Measurements from ENCODE around the gene RBMS3.
"Not testable (repeated sequence)": the region's sequence is repeated elsewhere in the genome, so short reads cannot be mapped to it uniquely, and the experiment has no call there.

The RBMS3 gene

DNA sequence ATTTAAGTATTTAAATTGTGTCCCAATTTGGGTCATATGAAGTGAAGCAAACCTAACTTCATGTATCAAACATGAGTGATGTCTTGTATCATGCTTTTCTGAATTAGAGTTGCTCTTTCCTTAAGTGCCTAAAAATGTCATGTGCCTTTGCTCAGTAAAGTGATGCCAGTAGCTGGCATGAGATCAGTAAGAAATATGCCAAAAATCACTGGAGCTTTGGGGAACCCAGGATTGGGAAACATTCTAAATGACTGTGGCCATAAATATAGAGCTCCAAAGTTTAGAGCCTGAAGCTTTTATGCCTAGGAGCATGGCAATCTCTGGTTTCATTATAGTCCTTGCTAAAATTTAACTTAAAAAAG is 33.8 kb downstream of the RBMS3 start:
- no peaks in the 10 kb centered on the region for H3K4me1 ChIP-seq (ENCODE audit: control insufficient read depth, insufficient read depth, low read length)

DNA sequence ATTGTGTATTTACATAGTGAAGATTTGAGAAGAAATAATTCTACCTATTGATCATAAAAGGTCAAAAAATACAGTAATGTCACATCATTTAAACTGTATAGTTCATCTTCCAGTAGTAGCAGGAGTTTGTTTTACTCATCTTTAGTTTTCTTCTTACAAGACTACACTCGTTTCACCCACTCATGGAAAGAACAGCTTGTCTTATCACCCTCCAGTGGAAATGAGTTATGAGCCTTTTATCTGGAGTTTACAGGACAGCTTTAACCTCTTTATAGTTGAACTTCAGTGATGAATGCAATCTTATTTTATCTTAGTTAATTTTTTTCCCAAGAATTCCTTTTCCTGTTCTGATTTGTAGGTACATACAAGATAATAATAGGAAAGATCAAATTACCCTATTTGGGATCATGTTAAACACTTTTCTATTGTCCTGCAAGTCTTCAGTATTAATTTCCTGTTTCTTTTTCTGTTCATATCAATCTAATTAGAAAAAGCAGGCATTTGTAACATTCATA is 36.8 kb downstream of the RBMS3 start:
- H3K27me3 ChIP-seq (ENCODE audit: control insufficient read depth, insufficient read depth, low read length): no peaks in the 10 kb centered on the region
- no peak overlapping the region for H3K4me3 ChIP-seq (ENCODE audit: low read length)
- H3K4me1 ChIP-seq (ENCODE audit: control insufficient read depth, insufficient read depth, low read length): no peaks in the 10 kb centered on the region
- no peak overlapping the region for H3K9ac ChIP-seq (ENCODE audit: low read length)
- no peaks in the 10 kb centered on the region for H3K9me3 ChIP-seq (ENCODE audit: control insufficient read depth, low read length)
- no peaks in the 10 kb centered on the region for H3K36me3 ChIP-seq (ENCODE audit: control insufficient read depth, insufficient read depth, low read length)

More for the DNA sequence above, 33.8 kb downstream of the RBMS3 start:
- Histone ChIP-seq H3K9ac (ENCODE audit: low read length) (no peak overlapping the region), H3K27me3 (ENCODE audit: control insufficient read depth, insufficient read depth, low read length) (no peaks in the 10 kb centered on the region), H3K4me3 (ENCODE audit: low read length) (no peak overlapping the region), H3K36me3 (ENCODE audit: control insufficient read depth, insufficient read depth, low read length) (no peaks in the 10 kb centered on the region), H3K9me3 (ENCODE audit: control insufficient read depth, low read length) (no peaks in the 10 kb centered on the region)

DNA sequence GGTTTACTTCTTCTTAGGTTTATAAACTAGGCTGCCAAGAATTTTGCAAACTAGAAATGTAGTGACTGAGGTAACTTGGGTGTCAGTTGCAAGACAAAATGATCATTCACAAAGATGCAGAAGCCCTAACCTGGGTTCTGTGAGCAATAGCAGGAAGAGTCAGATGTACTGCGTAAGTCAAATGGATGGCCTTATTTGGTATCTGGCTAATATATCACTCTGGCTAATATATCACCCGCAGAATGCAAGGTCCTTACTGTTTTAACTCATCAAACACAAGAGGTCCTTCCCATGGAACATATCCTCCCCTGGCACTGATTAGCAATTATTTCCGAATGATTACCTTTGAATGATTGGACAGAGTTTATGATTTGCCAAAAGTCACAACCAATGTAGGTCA is 37.4 kb downstream of the RBMS3 start:
- Histone ChIP-seq H3K9me3 (ENCODE audit: control insufficient read depth, low read length) (no peaks in the 10 kb centered on the region), H3K9ac (ENCODE audit: low read length) (no peak overlapping the region), H3K27me3 (ENCODE audit: control insufficient read depth, insufficient read depth, low read length) (no peaks in the 10 kb centered on the region), H3K4me1 (ENCODE audit: control insufficient read depth, insufficient read depth, low read length) (no peaks in the 10 kb centered on the region), H3K4me3 (ENCODE audit: low read length) (no peak overlapping the region), H3K36me3 (ENCODE audit: control insufficient read depth, insufficient read depth, low read length) (no peaks in the 10 kb centered on the region)

DNA sequence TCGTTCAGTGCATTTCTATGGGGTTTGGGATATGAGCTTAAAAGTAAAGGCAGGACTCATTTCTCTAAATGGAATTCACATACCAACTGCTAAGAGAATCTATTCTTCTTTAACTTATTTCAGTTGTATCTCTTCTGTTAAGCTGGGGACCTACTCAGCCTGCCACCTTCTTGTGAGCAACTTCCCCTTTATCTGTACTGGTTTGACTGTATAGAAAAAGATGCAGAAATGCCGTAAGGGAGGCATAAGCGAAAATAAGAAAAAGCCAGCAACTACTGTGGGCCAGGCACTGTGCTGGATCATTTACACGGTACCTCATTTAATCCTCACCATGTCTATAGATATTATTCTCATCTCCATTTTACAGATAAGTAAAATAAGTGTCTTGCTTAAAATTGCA is 38.4 kb downstream of the RBMS3 start:
- Histone ChIP-seq H3K36me3 (ENCODE audit: control insufficient read depth, insufficient read depth, low read length) (no peaks in the 10 kb centered on the region), H3K4me3 (ENCODE audit: low read length) (no peak overlapping the region), H3K4me1 (ENCODE audit: control insufficient read depth, insufficient read depth, low read length) (no peaks in the 10 kb centered on the region), H3K9ac (ENCODE audit: low read length) (no peak overlapping the region), H3K27me3 (ENCODE audit: control insufficient read depth, insufficient read depth, low read length) (no peaks in the 10 kb centered on the region), H3K9me3 (ENCODE audit: control insufficient read depth, low read length) (no peaks in the 10 kb centered on the region)

DNA sequence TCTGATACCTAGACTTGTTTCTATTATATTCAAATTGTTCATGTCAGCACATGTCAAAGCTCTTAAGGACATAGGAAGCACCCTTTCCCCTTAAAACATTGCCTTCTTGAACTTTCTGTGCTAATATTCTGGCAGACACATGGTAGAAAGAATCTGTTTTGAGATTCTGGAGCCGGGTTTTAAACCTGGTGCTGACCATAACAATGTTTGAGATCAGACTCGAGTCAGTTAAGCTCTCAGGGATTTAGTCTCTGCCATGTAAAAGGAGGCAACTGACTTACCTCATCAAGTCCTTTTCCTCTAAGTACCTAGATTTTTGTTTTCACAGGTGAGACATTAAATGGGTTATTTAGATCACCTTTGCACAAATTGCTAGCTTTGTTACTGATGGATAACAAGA is 38.9 kb downstream of the RBMS3 start:
- Histone ChIP-seq H3K9me3 (ENCODE audit: control insufficient read depth, low read length) (no peaks in the 10 kb centered on the region), H3K9ac (ENCODE audit: low read length) (no peak overlapping the region), H3K4me1 (ENCODE audit: control insufficient read depth, insufficient read depth, low read length) (no peaks in the 10 kb centered on the region), H3K36me3 (ENCODE audit: control insufficient read depth, insufficient read depth, low read length) (no peaks in the 10 kb centered on the region), H3K4me3 (ENCODE audit: low read length) (no peak overlapping the region), H3K27me3 (ENCODE audit: control insufficient read depth, insufficient read depth, low read length) (no peaks in the 10 kb centered on the region)

DNA sequence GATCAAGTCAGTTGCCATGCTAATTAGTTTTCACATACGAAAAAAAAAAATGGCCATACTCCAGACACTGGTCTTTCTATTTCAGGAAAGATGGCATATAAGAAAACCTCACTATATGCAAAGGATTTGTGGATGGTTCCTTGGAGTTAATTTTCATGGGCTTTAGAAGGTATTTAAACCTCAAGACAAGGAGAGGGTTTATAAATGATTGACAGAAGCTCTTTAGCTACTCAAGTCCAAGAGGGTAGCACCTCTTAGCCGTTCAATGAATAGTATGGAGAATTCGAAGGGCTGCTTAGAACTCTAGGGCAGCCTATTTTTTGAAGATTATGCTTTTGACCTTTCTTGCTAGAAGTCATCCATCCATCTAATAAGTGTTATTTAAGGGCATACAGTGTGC is 41.7 kb downstream of the RBMS3 start:
- H3K4me3 ChIP-seq (ENCODE audit: low read length): no peak overlapping the region
- H3K9ac ChIP-seq (ENCODE audit: low read length): no peak overlapping the region
- H3K27me3 ChIP-seq (ENCODE audit: control insufficient read depth, insufficient read depth, low read length): no peaks in the 10 kb centered on the region
- no peaks in the 10 kb centered on the region for H3K4me1 ChIP-seq (ENCODE audit: control insufficient read depth, insufficient read depth, low read length)
- no peaks in the 10 kb centered on the region for H3K9me3 ChIP-seq (ENCODE audit: control insufficient read depth, low read length)
- no peaks in the 10 kb centered on the region for H3K36me3 ChIP-seq (ENCODE audit: control insufficient read depth, insufficient read depth, low read length)

DNA sequence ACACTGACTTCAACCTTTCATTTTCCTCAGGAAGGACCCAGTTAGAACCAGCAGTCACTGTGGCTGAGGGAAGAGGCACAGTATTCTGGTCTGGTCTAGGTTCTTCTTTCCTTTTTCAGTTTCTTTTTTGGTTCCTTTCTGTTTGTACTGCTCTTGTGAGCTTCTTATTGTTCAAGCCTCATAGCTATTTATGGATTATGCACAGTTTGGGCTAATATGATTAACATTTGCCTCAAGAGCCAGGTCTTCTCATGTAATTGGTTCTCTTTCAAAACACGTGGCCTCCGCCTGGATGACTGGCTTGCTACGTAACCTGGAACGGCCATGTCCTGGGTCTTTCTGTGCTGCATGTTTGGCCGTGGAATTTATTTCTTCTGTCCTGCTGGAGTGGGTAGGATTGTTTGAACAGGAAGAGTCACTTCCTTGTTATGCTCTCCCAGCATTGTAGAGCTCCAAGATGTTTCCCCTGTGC is 43.3 kb downstream of the RBMS3 start:
- Histone ChIP-seq H3K4me3 (ENCODE audit: low read length) (no peak overlapping the region), H3K27me3 (ENCODE audit: control insufficient read depth, insufficient read depth, low read length) (no peaks in the 10 kb centered on the region), H3K36me3 (ENCODE audit: control insufficient read depth, insufficient read depth, low read length) (no peaks in the 10 kb centered on the region), H3K9me3 (ENCODE audit: control insufficient read depth, low read length) (no peaks in the 10 kb centered on the region), H3K4me1 (ENCODE audit: control insufficient read depth, insufficient read depth, low read length) (no peaks in the 10 kb centered on the region), H3K9ac (ENCODE audit: low read length) (no peak overlapping the region)

DNA sequence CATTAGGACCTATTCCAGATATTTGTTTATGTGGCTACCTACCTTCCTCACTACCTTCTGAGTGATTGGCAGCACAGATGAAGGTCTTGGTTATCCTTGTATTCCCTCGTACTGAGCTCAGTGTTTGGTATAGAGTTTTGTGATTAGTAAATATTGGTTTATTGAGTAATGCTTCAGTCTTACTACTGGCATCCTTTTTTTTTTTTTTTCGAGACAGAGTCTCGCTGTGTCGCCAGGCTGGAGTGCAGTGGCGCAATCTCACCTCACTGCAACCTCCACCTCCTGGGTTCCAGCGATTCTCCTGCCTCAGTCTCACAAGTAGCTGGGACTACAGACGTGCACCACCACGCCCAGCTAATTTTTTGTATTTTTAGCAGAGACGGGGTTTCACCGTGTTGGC is 45.7 kb downstream of the RBMS3 start:
- H3K4me3 ChIP-seq (ENCODE audit: low read length); H3K27me3 ChIP-seq (ENCODE audit: control insufficient read depth, insufficient read depth, low read length); H3K9me3 ChIP-seq (ENCODE audit: control insufficient read depth, low read length); H3K9ac ChIP-seq (ENCODE audit: low read length); H3K36me3 ChIP-seq (ENCODE audit: control insufficient read depth, insufficient read depth, low read length); H3K4me1 ChIP-seq (ENCODE audit: control insufficient read depth, insufficient read depth, low read length): not testable (repeated sequence)

DNA sequence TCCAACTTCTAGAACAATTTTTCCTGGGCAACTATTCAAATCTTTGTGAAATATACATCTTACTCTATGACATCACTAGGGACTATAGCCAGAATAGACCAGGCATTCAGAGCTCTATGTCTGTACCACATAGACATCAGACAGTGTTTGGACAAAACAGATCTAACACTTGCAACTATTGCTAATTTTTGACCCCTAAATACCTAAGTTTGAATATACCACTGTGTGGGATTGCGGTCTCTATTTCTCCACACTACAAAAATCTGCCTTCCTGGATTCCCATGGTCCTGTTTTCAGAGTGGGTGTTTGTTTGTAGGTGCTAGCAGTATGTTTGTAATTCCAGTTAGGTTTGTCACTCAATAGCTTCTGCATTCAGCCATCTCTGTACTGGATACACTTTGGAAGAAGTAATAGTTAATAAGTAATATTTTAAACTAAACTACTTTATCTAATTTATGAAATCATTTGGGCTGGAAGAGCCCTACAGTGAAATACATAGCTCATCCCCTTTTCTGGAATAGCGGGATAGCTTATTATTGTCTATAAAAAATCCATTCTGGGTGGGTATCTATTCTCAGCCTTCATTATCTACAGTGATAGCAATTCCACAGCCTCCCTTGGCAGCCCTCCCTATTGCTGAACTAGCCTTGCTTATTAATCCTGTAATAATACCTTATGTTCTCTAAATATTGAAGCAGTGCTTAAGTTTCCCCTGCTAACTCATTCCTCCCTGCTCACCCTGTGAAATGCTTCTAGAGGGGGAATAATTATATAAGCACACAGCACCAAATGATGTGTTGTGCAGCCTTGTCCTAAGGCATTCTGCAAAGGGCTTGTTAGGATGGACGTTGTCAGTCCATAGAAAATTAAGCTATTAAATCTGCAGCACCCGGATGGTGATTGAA is 49.4 kb downstream of the RBMS3 start:
- Histone ChIP-seq H3K36me3 (ENCODE audit: control insufficient read depth, insufficient read depth, low read length) (no peaks in the 10 kb centered on the region), H3K9ac (ENCODE audit: low read length) (no peak overlapping the region), H3K4me3 (ENCODE audit: low read length) (no peak overlapping the region), H3K27me3 (ENCODE audit: control insufficient read depth, insufficient read depth, low read length) (no peaks in the 10 kb centered on the region), H3K9me3 (ENCODE audit: control insufficient read depth, low read length) (no peaks in the 10 kb centered on the region), H3K4me1 (ENCODE audit: control insufficient read depth, insufficient read depth, low read length) (peaks cover 4% of the 10 kb centered on the region)

DNA sequence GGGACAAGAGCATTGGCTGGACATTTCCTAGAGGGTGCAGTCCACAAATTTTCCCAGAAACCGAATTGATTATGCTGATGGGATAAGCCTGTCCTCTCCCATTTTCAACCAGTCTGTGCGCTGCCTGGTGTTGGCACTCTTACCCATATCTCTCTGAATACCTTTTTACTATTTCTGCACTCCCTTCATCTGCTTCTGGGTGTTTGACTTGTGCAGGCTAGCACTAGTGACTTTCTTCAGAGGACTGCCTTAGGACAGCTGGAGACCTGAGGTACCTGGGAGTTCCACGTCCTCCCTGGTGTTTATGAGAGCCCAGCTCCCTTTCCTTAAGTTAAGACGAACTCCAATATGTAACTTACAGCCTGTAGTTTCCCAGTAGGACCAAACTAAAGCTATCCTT is 50.2 kb downstream of the RBMS3 start:
- H3K9me3 ChIP-seq (ENCODE audit: control insufficient read depth, low read length): no peaks in the 10 kb centered on the region
- H3K9ac ChIP-seq (ENCODE audit: low read length): no peak overlapping the region
- H3K4me3 ChIP-seq (ENCODE audit: low read length): no peak overlapping the region
- H3K27me3 ChIP-seq (ENCODE audit: control insufficient read depth, insufficient read depth, low read length): no peaks in the 10 kb centered on the region
- no peaks in the 10 kb centered on the region for H3K36me3 ChIP-seq (ENCODE audit: control insufficient read depth, insufficient read depth, low read length)
- peaks cover 7% of the 10 kb centered on the region for H3K4me1 ChIP-seq (ENCODE audit: control insufficient read depth, insufficient read depth, low read length)

DNA sequence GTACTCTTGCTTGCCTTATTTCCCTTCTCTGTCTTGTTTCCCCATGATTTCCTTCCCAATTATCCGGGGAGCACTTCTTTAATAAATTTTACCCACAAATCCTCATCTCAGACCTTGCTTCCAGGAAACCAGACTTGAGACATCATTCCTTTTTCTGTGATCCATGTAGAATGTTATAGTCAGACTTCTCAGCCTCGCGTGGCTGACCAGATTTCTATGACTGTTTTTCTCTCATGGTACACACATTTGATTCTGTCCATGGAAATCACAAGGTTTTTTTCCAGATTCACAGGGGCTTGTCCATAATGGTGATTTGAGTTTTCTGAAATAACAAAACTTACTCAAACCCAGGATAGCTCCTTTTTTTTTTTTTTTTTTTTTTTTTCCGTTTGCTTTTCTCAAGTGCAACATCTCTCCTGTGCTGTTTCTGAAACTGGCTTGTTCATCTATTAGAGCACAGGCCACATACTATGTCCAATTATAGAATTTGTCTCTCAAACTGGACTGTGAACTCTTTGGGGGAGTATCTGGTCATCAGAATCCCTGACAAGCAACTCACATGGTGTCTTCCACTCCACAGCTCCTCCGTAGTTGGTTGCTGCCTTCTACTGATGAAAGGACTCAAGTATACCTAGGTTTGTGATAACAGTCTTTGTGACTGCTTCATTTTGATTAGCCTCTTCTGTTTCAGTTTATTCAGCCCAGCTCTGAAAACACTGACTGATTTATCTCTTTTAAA is 50.8 kb downstream of the RBMS3 start:
- H3K36me3 ChIP-seq (ENCODE audit: control insufficient read depth, insufficient read depth, low read length): no peaks in the 10 kb centered on the region
- no peak overlapping the region for H3K9ac ChIP-seq (ENCODE audit: low read length)
- H3K4me1 ChIP-seq (ENCODE audit: control insufficient read depth, insufficient read depth, low read length): peaks cover 7% of the 10 kb centered on the region
- H3K9me3 ChIP-seq (ENCODE audit: control insufficient read depth, low read length): no peaks in the 10 kb centered on the region
- H3K27me3 ChIP-seq (ENCODE audit: control insufficient read depth, insufficient read depth, low read length): no peaks in the 10 kb centered on the region
- H3K4me3 ChIP-seq (ENCODE audit: low read length): no peak overlapping the region

DNA sequence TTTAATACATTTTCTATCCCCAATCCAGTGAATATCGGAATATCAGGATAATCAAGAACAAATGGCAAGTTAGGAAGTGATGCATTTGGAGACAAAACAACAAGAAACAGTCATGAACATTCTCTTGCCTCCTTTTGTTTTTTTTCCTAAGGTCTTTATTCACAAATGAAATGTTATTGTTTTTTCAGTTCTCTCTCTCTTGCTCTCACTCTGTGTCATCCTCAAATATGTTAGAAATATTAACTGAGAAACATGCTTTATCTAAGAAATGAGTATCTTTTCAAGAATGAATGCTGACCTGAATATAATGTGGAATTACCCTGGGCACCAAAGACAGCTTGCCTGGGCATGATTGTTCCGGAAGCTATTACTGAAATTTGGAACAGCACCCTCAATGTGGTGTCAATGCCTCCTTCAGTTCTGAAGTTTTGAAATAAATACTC is 51.3 kb downstream of the RBMS3 start:
- H3K4me3 ChIP-seq (ENCODE audit: low read length): no peak overlapping the region
- no peaks in the 10 kb centered on the region for H3K36me3 ChIP-seq (ENCODE audit: control insufficient read depth, insufficient read depth, low read length)
- H3K9ac ChIP-seq (ENCODE audit: low read length): no peak overlapping the region
- no peaks in the 10 kb centered on the region for H3K9me3 ChIP-seq (ENCODE audit: control insufficient read depth, low read length)
- H3K4me1 ChIP-seq (ENCODE audit: control insufficient read depth, insufficient read depth, low read length): peaks cover 7% of the 10 kb centered on the region
- H3K27me3 ChIP-seq (ENCODE audit: control insufficient read depth, insufficient read depth, low read length): no peaks in the 10 kb centered on the region

Measured in mucosa of stomach (tissue), 1 donor.